ENCODE measurements around the gene SELL.

DNA sequence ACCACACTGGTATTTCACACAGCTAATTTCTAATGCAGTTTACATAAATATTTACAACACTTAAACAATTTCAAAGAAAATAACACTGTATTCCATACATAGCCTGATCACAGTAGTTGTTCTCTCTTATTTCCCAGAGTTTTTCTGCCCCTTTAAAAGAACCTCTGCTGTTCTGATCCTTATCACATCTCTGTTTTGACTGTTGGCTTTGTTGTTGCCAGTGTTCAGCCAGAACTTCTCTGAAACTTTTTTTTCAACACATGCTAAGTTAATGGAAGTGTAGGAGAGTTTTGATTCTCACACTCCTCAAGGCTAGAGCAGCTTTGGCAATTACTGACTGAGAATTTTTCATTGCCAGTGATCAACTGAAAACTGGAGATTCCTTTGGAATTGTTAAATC lies 11.4 kb upstream of the SELL start:
- TF ChIP-seq, protein P1, sequence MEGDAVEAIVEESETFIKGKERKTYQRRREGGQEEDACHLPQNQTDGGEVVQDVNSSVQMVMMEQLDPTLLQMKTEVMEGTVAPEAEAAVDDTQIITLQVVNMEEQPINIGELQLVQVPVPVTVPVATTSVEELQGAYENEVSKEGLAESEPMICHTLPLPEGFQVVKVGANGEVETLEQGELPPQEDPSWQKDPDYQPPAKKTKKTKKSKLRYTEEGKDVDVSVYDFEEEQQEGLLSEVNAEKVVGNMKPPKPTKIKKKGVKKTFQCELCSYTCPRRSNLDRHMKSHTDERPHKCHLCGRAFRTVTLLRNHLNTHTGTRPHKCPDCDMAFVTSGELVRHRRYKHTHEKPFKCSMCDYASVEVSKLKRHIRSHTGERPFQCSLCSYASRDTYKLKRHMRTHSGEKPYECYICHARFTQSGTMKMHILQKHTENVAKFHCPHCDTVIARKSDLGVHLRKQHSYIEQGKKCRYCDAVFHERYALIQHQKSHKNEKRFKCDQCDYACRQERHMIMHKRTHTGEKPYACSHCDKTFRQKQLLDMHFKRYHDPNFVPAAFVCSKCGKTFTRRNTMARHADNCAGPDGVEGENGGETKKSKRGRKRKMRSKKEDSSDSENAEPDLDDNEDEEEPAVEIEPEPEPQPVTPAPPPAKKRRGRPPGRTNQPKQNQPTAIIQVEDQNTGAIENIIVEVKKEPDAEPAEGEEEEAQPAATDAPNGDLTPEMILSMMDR (IDR thresholded peaks at IDR 0.05), result no peak
- TF ChIP-seq POLR2A (IDR thresholded peaks at IDR 0.05) (no peak), POLR2AphosphoS5 (IDR thresholded peaks at IDR 0.05) (no peak), EP300 (IDR thresholded peaks at IDR 0.05) (no peak)
